Measurements from ENCODE around the gene ATP2A2.
"Not testable (repeated sequence)": the region's sequence is repeated elsewhere in the genome, so short reads cannot be mapped to it uniquely, and the experiment has no call there.

ATP2A2 gene

DNA sequence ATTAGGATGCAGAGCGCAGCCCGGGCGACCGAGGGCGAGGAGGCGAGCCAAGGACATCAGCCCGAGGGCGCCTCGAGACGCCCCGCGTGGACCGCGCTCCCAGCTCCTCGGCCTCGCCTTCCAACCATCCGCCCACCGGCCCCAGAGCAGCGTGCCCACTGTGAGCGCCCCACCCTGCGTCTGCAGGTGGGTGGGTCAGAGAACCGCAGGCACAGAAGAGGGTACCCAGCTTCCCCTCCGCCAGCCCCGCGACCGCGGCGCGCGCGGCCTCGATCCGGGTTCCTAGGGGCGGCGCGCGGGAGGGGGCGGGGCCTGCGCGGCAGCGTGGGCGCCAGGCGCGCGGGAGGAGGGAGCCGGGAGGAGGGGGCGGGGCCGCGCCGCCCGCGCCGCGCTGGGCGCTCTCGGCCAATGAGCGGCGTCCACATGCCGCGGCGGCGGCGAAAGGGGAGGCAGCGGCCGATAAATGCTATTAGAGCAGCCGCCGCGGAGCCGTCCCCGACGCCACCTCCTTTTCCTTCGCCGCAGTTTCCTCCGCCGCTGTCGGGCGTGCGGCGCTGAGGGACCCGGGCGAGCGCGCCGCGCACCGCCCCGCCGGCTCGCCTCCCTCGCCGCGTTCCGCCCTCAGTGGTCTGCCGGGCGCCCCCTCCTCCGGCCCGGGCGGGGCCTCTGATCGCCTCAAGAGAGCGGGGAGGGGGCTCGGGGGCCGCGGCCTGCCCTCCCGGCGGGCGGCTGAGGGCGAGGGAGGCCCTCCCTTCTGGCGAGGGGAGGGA is at the start of gene ATP2A2:
TSS of gene ATP2A2 (plus strand) at position 469 of the 770 bp plus-strand sequence. CDS start 543 bp downstream, outside the sequence.
- peak; percentile 94 for DNase-seq

DNA sequence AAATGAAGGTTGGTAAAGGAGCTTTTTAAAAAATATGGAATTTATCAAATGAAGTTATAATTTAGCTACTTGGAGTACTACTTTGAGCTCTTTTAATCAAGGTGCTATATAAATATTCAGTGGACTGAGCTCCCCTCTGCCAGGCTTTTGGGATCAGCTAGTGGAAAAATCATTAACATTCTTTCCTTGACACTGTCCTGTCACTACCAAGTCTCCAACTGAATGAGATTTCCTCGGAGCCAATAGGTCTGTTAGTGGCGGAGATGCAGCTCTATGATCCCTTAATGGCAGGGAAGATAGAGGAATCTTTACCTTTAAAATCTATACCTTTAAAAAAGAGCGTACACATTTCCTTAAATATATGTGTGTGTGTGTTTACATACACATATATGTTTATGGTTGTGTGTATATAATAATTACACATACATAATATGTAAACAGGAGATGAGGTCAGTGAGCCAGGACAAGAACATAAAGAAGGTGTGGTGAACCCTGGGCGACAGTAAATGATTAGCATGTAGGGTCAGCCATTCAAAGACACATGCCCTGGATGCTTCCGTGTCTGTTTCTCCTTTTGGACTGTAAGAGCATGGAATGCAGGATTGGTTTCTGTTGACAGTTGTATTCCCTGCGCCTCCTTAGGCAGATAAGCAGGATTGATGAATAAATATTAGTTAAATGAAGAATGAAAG is 47.7 kb upstream of the ATP2A2 start:
- DNase-seq, result no peak

DNA sequence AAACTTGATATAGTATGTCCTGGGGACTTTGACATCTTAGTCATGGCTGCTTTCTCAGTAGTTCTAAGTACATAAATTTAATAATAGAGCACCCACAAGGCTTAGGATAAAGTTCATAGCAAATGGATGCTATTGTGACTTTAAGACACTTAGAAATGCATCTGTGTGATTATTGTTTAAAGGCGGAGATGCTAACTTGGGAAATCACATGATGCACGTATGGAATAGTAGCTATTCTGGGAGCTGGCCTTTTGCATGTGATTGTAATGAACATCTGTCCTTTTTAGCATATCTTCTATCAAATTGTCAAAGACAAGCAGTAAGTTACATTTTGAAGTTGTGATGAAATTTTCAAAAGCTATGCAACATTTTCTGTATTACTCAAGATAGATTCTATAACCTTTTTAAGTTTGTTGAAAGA is 46.7 kb upstream of the ATP2A2 start:
- DNase-seq, result no peak

DNA sequence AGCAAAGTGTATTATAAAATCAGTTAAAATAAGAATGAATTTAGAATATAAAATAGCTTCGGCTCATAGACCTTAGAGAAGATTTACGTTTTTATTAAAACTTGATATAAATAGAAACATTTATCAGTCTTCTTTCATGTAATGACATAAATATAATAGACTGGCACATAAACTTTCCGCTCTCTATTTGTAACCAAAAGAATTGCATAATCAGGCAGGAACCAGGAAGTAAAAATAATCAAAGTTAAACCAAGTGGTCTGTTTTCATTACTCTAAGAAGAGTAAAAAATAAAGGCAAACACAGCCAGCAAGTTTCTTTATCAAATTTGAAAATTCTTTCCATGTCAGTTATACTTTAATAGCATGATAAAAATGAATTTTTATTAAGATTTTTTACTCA is 46.3 kb upstream of the ATP2A2 start:
- no peak for DNase-seq

DNA sequence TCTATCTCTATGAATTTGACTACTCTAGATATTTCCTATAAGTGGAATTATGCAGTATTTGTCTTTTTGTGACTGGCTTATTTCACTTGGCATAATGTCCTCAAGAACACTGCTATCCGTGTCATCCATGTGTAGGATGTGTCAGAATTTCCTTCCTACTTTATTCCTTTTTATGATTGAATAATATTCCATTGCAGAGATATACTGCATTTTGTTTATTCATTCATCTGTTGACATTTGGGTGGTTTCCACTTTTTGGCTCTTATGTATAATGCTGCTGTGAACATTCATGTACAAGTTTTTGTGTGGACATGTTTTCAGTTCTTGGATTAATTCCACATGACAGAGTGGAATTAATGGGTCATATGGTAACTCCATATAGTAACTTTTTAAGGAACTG is 45.7 kb upstream of the ATP2A2 start:
- DNase-seq, result no peak

DNA sequence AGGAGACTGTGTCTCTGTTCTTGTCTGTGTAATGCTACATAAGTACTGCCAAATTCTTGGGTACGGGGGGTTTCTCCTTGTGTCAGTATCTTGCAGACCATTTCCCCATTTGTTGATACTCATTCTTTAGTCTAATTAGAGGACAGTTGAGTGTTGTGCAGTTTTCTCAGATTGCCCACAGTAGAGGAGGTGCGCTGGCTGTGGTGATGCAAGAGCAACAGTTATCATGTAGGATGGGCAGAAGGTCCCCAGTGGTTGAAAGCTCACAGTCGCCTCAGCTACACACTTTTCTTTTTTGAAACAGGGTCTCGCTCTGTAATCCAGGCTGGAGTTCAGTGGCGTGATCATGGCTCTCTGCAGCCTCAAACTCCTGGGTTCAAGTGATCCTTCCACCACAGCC is 37.8 kb upstream of the ATP2A2 start:
- DNase-seq, result no peak

DNA sequence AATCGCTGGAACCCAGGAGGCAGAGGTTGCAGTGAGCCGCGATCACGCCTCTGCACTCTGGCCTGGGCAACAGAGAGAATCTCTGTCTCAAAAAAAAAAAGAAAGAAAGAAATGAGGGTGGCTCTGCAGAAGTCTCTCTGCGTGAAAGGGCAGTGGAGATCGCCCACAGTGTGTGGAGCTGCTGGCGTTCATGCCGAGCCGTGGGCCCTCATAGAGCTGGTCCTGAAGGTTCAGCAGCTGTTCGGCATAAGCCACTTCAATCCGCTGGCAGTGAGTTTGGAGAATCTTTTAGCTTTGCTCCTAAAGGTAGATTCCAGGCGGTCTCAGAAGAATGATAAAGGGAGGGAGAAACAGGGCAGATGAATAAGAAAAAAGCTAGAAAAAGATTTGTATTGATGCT is 36.7 kb upstream of the ATP2A2 start:
- DNase-seq, result no peak

DNA sequence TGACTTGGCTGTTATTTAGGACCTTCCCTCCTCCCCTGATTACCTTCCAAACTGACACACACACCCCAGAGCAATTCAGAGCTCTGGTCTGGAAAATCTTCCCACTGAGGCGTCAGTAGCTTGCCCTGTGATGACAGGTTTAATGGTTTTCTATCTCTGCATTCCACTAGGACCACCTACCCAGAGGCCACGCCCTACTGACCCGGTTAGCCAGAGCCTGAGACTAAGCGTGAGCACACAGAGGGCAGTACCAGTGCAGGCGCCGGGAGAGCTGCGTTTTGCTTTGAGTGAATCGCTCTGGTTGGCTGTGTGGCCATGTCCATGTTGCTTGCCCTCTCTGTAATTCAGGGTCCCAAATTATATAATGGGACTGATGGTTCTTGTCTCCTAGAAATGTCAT is 36.2 kb upstream of the ATP2A2 start:
- DNase-seq, result no peak

DNA sequence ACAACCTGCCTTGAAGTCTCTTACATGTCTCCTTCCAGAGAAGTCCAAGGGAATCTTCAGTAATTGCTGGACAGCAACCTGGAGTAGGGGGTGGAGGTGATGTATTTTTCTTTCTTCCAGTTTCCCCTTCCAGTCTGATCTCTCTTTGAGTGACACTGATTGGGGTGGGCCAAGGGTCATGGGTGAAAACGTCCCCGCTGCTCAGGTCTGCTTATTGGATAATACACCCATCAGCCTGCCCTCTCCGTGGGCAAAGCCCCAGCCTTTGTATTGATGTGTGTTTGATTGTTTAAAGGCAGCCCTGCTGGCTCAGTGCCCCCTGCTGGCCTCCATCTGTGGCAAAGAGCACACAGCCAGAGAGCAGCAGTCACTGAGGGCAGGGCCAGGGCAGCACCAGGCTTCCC is 35.7 kb upstream of the ATP2A2 start:
- DNase-seq, result no peak

DNA sequence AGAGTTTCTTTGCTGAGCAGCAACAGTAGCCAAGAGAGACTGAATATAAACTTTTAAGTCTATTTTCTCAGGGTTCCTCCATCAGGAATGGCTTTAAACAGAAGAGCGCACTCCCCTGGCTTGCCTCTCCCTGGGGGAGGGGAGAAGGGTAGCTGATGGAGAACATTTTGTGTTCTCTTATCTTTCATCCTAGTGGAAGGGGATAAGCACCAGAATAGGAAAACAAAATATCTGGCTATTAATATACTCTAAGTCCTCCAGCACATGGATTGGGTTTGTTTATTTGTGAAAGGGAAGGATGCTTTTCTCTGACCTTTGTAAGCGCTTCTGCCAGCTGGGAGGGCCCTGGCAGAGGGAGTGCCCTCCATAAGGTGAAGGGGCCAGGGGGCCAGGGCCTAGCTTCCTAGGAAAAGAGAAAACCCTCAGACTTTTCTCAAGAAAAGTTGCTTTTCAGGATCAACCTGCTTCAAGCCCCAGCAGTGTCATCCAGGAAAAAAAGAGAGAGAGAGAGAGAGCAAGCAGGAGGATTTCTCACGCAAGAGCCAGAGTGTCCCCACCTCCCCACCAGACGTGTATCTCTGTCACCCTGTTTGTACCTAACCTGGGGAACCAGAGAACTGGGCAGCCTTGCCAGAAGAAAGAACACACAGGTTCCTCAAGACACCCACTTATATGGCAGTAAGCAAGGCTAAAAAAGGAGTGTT is 34.3 kb upstream of the ATP2A2 start:
- no peak for DNase-seq

DNA sequence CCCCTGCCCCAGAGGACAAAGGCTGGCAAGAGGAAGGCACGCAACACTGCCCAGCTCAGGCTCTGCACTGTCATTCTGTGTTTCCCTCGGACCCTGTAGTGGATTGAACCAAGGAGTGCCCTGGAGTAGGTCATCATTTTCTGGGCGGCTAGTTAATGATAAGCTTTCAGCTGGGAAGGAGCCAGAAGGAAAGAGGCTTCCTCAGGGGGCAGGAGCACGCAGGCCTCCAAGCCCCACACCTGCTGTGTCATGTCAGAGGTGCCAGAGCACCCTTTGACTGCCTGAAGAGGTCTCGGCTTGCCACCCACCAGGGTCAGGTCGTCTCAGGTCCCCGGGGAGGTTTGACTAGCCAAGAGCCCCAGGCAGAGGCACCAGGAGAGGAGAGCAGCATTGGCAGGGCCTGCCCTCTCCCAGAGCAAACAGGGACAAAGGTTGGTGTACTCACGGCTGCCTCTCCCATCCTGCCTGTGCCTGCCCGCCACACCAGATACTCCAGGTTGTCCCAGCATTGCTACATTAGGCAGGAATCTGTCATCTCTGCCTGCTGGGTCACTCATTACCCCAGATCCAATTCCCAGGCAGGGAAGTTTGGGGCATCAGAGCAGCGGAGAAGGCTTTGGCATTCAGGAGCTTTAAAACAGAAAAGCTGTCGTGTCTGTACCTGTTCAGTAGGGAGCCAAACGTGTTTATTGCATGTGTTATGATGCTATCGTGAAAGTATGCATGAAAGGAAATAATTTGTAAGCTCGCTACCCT is 33.5 kb upstream of the ATP2A2 start:
- no peak for DNase-seq

DNA sequence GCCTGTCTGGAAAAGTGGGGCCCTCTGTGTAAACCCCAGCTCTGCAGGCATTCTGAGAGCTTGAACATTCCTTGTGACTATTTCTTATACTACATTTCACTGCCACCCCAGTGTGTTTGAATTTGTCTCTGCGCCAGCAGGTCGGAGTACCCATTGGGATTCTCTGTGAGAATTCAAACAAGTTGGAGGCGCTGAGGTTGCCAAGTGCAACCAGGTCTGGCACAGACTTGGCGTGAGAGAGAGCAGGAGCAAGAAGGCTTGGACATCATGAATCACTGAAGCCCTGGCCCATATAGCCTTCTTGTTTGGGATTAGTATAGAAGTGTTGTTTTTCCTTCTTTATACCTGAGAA is 33.0 kb upstream of the ATP2A2 start:
- peak; percentile 20 for DNase-seq

DNA sequence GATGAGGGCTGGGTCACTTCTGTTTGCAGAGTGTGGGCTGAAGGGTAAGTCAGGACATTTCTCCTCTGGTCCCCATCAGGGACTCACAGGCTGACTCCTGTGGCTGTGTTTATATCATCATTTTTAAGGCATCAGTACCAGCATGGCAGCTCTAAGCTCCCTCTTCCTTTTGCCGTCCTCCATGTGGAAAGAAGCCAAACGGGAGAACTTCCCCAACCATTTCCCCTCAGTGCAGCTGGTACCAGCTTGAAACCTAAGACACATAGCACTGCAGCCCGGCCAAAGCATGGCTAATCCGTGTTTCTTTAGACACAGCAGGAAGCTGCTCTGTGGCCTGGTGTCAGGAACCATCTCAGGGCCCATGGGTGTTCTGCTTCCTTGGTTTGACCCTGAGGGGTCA is 31.9 kb upstream of the ATP2A2 start:
- no peak for DNase-seq

DNA sequence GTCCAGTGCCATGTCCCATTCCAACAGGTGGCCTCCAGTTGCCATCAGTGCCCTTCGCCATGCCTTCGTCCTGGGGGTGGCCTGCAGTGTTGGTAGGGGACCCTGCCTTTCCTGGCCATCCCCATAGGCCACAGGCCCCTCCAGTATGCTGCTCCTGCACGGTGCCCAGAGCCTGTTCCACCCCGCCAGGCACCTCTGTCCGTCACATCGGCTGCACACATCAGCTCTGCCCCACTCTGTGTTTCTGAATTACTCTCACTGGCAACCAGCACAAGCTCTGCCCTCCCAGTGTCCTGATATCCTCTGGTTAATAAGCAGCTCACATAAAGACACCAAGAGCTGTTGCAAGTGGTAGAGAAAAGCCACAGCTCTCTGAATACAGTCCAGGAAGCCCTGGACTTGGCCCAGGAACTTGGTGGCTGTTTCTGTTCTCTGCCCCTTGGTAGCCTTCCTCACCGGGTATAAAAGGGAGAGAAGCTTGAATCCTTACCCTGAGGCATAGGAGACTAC is 31.3 kb upstream of the ATP2A2 start:
- no peak for DNase-seq

DNA sequence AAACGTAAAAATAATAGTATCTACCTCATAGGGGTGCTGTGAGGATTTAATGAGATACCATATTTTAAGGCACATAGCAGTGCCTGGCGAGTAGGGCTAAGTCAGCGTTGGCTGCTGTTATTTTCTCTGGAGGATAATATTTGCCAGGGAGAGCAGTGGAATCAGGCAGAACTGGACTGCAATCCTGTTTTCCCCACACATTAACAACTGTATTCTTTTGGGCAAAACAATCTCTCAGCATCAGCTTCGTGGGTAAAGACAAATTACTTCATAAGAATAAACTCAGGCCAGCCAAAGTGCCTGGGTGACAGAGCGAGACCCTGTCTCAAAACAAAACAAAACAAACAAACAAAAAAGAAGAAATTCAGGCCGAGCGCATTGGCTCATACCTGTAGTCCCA is 29.7 kb upstream of the ATP2A2 start:
- no peak for DNase-seq

DNA sequence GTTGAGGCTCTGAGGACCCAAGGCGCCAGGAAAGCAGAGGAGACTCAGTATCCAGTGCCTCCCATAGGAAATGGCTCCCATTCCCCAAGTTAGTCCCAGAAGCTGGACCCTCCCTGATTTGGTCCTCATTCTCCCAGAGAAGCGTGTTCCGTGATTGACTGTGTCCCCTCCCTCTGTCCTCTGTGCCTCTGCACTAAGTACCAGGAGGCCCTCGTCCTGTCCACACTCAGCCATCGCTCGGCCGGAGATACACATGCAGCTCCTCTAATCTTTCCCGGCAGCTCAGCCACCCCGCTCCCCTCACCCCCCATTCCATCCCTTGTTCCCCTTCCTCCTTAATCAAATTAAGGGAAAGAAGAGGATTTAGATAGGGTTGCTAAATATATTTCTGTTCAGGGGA is 28.3 kb upstream of the ATP2A2 start:
- no peak for DNase-seq

DNA sequence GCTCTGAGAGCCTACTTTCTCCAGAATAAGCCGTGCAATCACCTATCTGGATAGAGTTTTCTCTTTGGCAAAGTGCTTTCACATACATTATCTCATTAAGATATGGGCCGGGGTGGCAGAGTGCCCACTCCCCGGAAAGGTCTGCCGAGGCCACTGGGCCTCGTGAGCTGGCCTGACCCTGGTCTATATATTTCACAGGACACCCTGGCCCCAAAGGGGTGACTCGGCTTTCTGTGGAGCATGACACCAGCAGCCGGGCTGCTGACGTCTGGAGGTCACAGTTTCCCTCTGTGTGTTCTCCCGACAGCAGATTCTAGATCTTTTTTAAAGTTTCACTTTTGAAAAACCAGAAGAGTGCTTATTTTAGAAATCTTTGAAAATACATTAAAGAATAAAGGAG is 27.9 kb upstream of the ATP2A2 start:
- DNase-seq, result no peak

DNA sequence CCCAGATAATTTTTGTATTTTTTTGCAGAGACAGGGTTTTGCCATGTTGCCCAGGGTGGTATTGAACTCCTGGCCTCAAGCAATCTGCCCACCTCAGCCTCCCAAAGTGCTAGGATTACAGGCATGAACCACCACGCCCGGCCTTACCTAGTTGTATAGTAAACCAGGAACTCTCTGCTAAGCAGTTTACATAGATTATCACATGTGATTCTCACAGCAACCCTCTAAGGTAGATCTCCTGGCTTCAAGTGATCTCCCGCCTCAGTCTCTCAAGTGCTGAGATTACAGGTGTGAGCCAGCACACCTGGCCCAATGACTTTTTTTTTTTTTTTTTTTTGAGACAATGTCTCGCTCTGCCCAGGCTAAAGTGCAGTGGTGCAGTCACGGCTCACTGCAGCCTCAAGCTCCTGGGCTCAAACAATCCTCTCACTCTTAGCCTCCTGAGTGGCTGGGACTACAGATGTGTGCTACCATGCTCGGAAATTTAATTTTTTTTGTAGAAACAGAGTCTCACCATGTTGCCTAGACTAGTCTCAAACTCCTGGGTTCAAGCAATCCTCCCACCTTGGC is 26.0 kb upstream of the ATP2A2 start:
- DNase-seq, result no peak

DNA sequence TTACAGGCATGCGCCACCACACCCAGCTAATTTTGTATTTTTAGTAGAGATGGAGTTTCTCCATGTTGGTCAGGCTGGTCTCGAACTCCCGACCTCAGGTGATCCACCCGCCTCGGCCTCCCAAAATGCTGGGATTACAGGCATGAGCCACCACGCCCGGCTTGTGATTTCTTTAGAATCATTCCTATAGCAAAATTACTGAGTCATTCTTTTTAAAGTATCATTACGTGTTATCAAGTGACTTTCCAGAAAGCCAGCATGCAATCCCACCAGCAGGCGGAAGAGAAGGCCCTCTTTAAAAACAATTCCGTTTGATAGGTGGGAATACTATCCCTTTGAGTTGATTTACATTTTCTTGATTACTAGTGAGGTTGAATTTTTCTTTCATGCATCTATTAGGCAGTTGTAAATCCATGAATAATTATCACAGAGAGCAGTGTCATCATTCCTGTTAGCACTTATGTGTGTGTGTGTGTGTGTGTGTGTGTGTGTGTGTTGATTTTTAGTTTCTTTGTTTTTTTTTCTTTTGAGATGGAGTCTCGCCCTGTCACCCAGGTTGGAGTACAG is 25.1 kb upstream of the ATP2A2 start:
- not testable (repeated sequence) for DNase-seq

DNA sequence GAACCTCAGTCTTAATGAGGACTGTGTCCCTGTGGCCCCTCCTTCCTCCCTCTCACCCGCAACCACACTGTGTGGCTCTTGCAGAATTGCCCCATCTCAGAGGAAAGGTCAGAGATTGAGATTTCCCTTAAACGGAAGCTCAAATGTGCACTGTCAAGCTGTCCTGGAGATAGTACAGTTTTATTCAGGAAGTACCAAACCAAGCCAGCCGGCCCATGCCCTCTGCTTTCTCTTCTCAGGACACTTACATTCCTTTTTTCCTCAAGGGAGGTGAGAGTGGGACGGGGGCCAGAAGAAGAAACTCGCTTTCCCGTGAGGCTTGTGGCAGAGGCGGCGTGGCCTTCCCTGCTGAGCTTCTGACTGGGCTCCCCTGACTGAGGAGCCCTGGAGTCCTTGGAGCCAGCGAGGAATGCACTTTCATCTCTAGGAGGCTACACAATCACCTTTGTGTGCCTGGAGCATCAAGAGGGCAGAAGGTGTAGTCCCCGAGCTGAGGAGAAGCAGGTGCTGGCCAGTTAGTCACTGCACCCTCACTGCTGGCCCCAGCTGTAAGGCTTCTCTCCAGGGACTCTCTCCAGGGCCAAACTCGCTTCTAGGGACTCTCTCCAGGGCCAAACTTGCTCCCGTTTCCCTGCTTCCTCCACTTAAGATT is 24.1 kb upstream of the ATP2A2 start:
- peak; percentile 19 for DNase-seq

DNA sequence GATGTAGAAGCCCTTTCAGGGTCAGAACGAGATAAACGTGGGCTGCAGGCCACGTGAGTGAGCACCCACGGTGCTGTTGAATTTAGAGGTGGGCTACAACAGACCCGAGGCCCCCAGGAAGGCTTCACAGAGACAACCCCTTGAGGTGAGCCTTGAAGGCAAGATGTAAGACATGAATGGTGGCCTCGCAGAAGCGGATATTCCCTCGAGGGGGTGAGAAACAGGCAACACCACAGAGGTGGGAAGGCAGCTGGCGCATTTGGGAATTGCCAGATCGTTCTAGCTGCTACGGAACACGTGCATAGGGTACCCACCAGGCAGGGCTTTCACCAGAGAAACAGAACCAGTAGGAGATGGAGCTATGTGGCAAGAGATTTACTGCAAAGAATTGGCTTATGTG is 22.6 kb upstream of the ATP2A2 start:
- no peak for DNase-seq
